Liver (tissue), 9 donors: Measurements from ENCODE around the gene EIF2B2. TPM values are rescaled to one million over a fixed set of nuclear protein-coding genes. Genes with fewer than 3 reads are reported as not detected.
A peak's percentile ranks its signal among the peaks of the same experiment; 100 is the strongest.

Experiments
- DNase-seq: peaks from one replicate; pipeline ENCODE4 v3.0.0-alpha.2; 2017; ENCODE audit warnings: low spot score
- H3K27ac ChIP-seq, 2 donors: one replicate each; pipeline ENCODE4 v1.7.0; 2013; ENCODE audit warnings: inconsistent platforms in 2 of 2, low read length in 2 of 2, control low read depth in 1 of 2, low read depth in 1 of 2, mild to moderate bottlenecking in 1 of 2
- H3K27me3 ChIP-seq, 4 donors: one replicate each; pipeline versions ENCODE4 v1.6.1 to v1.7.0; 2013; ENCODE audit warnings: low read length in 3 of 4, inconsistent platforms in 1 of 4, mild to moderate bottlenecking in 1 of 4, moderate library complexity in 1 of 4; ENCODE audit not compliant: control insufficient read depth in 4 of 4, insufficient read depth in 4 of 4
- H3K36me3 ChIP-seq, 4 donors: one replicate each; pipeline versions ENCODE4 v1.6.1 to v1.7.0; 2013; ENCODE audit warnings: low read length in 3 of 4, mild to moderate bottlenecking in 3 of 4, low read depth in 1 of 4, moderate library complexity in 1 of 4; ENCODE audit not compliant: control insufficient read depth in 4 of 4, insufficient read depth in 3 of 4
- H3K4me1 ChIP-seq, 4 donors: one replicate each; pipeline versions ENCODE4 v1.6.1 to v1.7.0; 2013; ENCODE audit warnings: low read length in 3 of 4, mild to moderate bottlenecking in 3 of 4, moderate library complexity in 1 of 4; ENCODE audit not compliant: control insufficient read depth in 4 of 4, insufficient read depth in 4 of 4
- H3K4me3 ChIP-seq, 3 donors: one replicate each; pipeline versions ENCODE4 v1.6.1 to v1.7.0; 2013; ENCODE audit warnings: low read length in 3 of 3, control low read depth in 1 of 3, low read depth in 1 of 3, mild to moderate bottlenecking in 1 of 3
- H3K9ac ChIP-seq, 2 donors: one replicate each; pipeline ENCODE4 v1.7.0; 2013; ENCODE audit warnings: low read length in 2 of 2, mild to moderate bottlenecking in 2 of 2, moderate library complexity in 2 of 2, control low read depth in 1 of 2, low read depth in 1 of 2
- H3K9me3 ChIP-seq, 4 donors: one replicate each; pipeline versions ENCODE4 v1.6.1 to v1.7.0; 2013; ENCODE audit warnings: low read length in 3 of 4; ENCODE audit not compliant: control insufficient read depth in 4 of 4
- CTCF ChIP-seq: fragments of 150-350 bp; IDR thresholded peaks from 2 replicates; pipeline ENCODE4 v1.5.1; 2017; ENCODE audit warnings: improper control_type of control experiment, low read depth, low read length; ENCODE audit not compliant: missing input control
- HNF4G ChIP-seq: IDR thresholded peaks from 2 replicates; pipeline ENCODE4 v1.6.1; 2016; ENCODE audit warnings: antibody characterized with exemption
- NR2F2 ChIP-seq: IDR thresholded peaks from 2 replicates; pipeline ENCODE4 v1.6.1; 2016; ENCODE audit warnings: antibody characterized with exemption
- RAD21 ChIP-seq, 2 donors: IDR thresholded peaks; 2 replicates each; pipeline ENCODE4 v1.6.1; 2016; ENCODE audit warnings: antibody characterized with exemption in 2 of 2, mild to moderate bottlenecking in 2 of 2
- REST ChIP-seq: IDR thresholded peaks from 2 replicates; pipeline ENCODE4 v1.6.1; 2016; ENCODE audit warnings: antibody characterized with exemption, mild to moderate bottlenecking
- TAF1 ChIP-seq: conservative IDR thresholded peaks from 2 replicates; pipeline ENCODE4 v1.6.1; 2016; ENCODE audit warnings: antibody characterized with exemption, mild to moderate bottlenecking
- YY1 ChIP-seq: IDR thresholded peaks from 2 replicates; pipeline ENCODE4 v1.6.1; 2016; ENCODE audit warnings: antibody characterized with exemption, mild to moderate bottlenecking
- WGBS: extraction: QIAGEN DNeasy Blood & Tissue Kit; methylation state at CpG from one replicate; pipeline ENCODE4 v1.1.7; 2013; 5-methylcytosine and 5-hydroxymethylcytosine counted together
- polyA plus RNA-seq, 2 donors: library from polyadenylated mRNA; stranded (reverse) in 1 of 2; unstranded in 1 of 2; fragments of 200-250 nt in 1 of 2; fragments of >200 nt in 1 of 2; fragmentation: Nextera tagmentation in 1 of 2; extraction: Ambion mirVana in 1 of 2; gene quantifications; one replicate each; pipeline versions ENCODE4 v1.2.1 to v1.2.3, GENCODE V29; 2013 to 2015
- total RNA-seq, 2 donors: library from RNA; depleted of rRNA; stranded (reverse); fragments of >200 nt; gene quantifications; one replicate each; pipeline ENCODE4 v1.2.3, GENCODE V29; 2014
- donor health status: healthy.
- donor health status: healthy.
- donor health status: healthy.
- donor health status: healthy.
- donor health status: healthy.

Gene EIF2B2
- total and polyA plus RNA-seq, 4 donors: 16.2 to 23.6 (median 20.2) TPM

DNA sequence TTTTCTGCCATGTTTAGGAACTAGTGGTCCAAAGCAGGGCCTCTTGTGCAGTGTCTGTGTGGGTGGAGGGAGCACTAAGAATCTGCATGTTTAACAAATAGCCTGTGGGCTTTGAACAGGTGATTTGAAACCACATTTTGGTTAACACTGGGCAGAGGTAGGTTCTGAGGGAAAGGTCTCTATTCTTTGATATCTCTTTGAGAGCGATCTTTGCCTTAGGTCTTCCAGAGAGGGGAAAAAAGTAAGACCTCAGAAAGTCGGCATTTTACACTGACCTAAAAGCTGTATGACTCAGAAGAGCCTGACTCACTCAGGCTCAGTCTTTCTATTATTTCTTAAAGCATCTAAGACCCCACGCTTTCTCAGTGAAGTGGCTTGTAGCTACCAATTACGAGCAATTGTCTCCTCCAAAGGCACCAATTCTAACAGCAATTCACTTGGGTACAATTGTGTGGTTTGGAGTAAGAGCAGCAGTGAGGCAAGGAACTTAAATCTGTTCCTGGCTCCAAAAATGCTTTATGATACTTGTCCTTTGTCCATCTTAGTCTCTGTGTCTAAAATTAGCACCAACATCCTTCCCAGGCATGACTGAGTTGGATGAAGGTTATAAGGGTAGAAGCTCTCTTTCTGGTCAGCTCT lies 8.8 kb downstream of the EIF2B2 start:
- no peak overlapping the region for H3K4me3 ChIP-seq
- H3K36me3 ChIP-seq: peaks cover 6 to 66% (median 46%) of the 10 kb centered on the region in 4 donors
- no peak for DNase-seq

DNA sequence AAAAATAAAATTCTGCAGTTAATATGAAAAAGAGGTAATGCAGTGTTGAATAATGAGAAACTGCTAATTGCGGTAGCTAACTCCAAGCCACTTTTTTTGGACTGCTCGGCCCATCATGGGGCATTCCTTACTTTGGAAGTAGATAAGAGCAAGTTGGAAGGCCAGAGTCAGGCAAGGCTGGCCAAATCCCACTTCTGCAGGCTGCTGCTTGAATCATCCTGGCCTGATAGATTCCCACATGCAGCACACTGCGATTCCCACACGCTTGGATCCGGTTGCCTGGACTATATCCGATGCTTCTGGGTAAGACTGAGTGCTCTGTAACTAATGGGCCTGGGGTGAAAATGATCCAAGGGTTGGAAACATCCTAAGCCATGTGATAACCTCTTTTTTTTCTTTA lies 10.6 kb downstream of the EIF2B2 start:
- WGBS: 84% methylated on average over 6 of the region's 6 CpGs
- no peak for DNase-seq
- no peaks in the 10 kb centered on the region for H3K9me3 ChIP-seq
- no peak overlapping the region for H3K27ac ChIP-seq
- no peaks in the 10 kb centered on the region for H3K27me3 ChIP-seq
- H3K9ac ChIP-seq: no peak overlapping the region
- no peak overlapping the region for H3K4me3 ChIP-seq
- no peak for TF ChIP-seq RAD21 (IDR thresholded peaks at IDR 0.05)
- no peaks in the 10 kb centered on the region for H3K4me1 ChIP-seq
- peaks cover 5 to 65% (median 41%) of the 10 kb centered on the region in 4 donors for H3K36me3 ChIP-seq

More for the DNA sequence above, 8.8 kb downstream of the EIF2B2 start:
- H3K9ac ChIP-seq: no peak overlapping the region
- H3K4me1 ChIP-seq: no peaks in the 10 kb centered on the region
- no peaks in the 10 kb centered on the region for H3K9me3 ChIP-seq
- H3K27ac ChIP-seq: peak overlapping the region in 1 of 2 donors; percentile 29
- no peak for TF ChIP-seq CTCF
- no peak for TF ChIP-seq REST
- no peak for TF ChIP-seq YY1
- peak; percentile 23 for TF ChIP-seq NR2F2
- H3K27me3 ChIP-seq: no peaks in the 10 kb centered on the region
- WGBS: 80% methylated on average over 4 of the region's 4 CpGs

DNA sequence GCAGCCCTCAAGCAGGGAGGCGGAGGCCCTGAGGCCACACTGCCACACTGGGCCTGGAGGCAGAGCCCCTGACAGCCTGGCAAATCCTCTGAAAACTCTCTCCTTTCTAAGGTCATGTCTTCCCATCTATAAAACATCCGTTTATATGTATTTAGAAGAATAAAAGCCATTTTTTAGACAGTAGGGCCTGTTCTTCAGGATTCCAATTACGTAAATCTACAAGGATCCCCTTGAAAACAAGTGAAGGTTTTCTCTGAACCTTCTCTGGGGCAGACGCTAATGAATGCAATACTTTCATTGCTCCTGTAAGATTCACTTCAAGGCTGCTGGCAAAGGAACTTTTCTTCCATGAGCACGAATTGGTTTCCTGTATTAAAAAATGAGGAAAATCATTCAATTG lies 12.8 kb downstream of the EIF2B2 start:
- WGBS: 93% methylated on average over 5 of the region's 5 CpGs
- no peak for DNase-seq
- Histone ChIP-seq H3K27me3 (no peaks in the 10 kb centered on the region), H3K4me1 (no peaks in the 10 kb centered on the region), H3K27ac (no peak overlapping the region), H3K9me3 (no peaks in the 10 kb centered on the region), H3K4me3 (no peak overlapping the region), H3K9ac (no peak overlapping the region), H3K36me3 (peaks cover 9 to 62% (median 37%) of the 10 kb centered on the region in 4 donors)
- TF ChIP-seq TAF1 (no peak), HNF4G (no peak), NR2F2 (no peak)
